Brain pericyte (primary cell): ENCODE measurements around the gene NEDD4.
"Not testable (repeated sequence)": the region's sequence is repeated elsewhere in the genome, so short reads cannot be mapped to it uniquely, and the experiment has no call there.

ENCODE experiments used
- DNase-seq: peaks from one replicate; pipeline ENCODE4 v3.0.0-alpha.2; 2012; ENCODE audit warnings: low read depth, low spot score

NEDD4 gene

GRCh38 chr15:55993111-55993803 is at the start of gene NEDD4:
Gene NEDD4 (minus strand): TSS chr15:55993612. CDS start chr15:55993555, 57 bp downstream.
- DNase-seq = peak; percentile 24

DNA sequence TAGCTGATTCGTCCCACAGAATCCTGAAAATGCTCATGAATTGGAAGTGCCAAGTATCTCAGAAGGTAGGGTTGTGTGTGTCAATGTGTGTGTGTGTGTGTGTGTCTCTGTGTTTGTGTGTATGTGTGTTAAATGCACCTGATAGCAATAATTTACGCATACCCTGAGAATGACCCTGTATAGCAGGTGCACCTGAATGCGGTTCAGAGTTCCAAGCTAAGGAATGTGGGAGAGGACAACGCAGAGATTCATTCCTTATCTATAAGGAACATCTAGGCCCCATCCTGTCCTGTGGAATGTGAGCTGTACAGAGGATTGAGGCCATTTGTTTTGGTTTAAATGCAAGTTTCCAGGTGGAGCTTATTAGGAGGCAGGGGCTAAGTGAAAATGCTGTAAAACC is 49.1 kb upstream of the NEDD4 start:
- DNase-seq = no peak

DNA sequence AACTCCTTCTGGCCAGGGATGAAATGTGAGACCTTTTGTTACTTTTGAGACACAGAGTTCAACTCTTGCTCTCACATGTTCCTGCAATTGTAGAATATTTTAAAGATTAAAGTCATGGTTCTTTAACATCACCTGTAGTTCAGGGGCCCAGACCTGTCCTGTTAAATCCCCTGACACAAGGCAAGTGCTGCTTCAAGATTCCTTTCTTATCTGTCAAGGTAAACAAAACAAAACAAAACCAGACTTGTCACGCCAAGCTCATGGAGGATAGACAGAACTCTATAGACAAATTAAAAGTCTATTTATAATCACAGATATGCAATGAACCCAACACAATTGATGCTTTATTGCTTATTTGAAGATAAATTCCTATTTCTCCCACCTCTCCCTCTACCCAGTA is 48.6 kb upstream of the NEDD4 start:
- DNase-seq = no peak

DNA sequence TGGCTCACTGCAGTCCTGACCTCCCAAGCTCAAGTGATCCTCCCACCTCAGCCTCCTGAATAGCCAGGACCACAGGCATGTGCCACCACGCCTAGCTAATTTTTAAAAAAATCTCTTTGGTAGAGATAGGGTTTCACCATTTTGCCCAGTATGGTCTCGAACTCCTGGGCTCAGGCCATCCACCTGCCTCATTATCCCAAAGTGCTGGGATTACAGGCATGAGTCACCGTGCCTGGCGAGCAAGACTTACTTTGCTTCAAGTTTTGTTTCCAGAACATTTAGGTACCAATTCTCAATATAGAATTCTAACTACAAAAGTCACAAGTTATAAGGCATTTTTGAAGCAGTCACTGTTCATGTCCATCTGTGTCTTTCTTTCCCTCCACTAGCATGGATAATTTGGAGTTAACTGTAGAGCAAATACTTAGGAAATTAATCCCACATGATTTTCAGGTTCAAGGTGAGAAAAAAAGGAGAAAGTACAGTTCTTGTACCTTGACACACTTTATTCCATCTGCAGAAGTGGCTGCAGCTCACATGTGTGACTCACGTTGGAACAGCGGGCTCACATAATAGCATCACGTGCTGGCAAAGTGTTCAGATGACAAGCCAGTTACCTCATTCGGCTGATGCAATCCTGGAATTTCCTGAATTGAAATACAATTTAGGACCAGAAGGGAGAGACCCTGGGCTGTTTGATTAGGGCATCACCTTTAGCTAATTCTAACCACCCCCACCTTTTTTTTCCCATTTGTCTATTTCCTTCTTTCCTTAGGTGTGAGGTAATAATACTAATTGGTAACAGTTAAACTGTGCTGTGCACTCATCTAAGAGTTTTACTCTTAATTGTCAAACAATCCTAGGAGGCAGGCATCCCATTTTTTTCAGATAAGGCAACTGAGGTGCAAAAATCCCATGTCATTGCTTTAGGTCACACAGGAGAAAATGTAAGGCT is 46.9 kb upstream of the NEDD4 start:
- DNase-seq = peak; percentile 30

DNA sequence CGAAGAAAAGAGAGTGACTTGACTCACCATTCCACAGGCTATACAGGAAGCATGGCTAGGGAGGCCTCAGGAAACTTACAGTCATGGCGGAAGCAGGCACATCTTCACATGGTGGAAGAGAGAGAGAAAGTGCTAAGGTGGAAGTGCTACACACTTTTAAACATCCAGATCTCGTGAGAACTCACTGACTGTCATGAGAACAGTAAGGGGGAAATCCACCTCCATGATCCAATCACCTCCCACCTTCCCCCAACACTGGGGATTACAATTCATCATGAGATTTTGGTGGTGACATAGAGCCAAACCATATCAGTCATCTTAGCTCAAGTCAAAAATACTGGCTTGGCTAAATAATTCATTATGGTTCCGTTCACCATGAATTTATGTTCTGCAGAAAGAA is 45.3 kb upstream of the NEDD4 start:
- DNase-seq = no peak

GRCh38 chr15:56038015-56038414 is 44.6 kb upstream of the NEDD4 start:
- no peak for DNase-seq

- no peak for DNase-seq
Observed at GRCh38 chr15:56036546-56037067, 43.2 kb upstream of the NEDD4 start.

DNA sequence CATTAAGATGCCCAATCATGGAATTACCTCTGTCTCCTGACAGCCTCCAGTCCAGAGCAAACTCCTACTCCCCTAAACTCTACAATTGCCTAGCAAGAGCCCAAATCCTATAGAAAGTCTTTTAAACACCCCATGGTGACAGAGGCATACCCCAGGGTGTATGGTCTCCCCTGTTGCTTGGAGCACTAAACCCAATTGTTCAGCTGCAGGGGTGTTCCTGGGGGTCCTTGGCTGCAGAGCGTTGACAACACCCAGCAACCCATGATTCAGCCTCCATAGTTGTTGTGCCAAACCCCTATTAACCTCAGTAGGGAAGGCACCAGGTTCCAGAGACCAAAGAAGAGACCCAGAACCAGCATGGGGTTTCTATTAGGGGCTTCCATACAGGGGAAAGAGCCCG is 41.8 kb upstream of the NEDD4 start:
- DNase-seq = no peak

DNA sequence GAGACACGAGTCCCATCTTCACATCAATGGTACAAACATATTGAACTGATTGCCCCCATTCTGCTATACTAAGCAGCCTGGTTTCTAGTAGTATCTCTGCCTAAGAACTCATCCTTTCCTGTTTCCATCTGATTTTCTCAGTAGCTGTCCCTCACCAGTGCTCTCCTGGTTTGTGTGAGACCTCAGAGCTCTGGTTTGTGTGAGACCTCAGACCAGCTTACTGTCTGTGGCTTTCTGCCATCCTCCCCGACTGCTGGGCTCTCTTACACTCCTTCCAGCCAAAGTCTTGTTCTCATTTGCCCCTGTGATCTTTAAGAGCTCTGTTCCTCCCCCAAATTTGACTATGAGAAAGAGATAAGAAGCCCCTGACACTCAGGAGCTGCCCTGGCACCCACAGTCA is 41.1 kb upstream of the NEDD4 start:
- DNase-seq = no peak

GRCh38 chr15:56032373-56032772 is 39.0 kb upstream of the NEDD4 start:
- no peak for DNase-seq

DNA sequence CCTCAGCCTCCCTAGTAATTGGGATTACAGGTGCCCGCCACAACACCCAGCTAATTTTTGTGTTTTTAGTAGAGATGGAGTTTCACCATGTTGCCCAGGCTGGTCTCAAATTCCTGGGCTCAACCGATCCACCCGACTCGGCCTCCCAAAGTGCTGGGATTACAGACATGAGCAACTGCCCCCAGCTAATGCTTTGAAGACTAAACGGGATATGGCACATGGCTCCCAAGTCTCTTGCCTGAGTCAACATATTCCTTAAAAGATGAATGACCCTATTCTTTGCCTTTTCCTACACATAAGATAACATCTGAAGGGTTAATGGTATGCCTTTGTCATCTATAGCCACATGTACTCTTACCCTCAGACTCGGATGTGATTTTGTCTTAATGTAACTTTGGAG is 38.4 kb upstream of the NEDD4 start:
- DNase-seq = no peak

DNA sequence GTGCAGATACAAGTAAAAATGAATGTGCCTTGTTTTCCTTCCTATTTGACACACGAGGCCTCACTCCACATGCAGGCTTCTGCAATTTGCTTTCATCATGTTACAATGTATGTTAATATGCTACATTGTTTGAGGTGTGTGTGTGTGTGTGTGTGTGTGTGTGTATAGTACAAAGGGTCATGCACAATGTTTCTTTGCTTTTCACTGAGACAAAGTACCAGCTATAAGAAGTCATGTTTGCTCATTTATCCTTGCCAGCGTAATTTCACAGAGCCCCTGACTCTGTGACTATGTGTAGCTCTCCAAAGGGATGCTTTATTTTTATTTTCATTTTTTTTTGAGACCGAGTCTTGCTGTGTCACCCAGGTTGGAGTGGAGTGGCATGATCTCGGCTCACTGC is 38.0 kb upstream of the NEDD4 start:
- no peak for DNase-seq

GRCh38 chr15:56028430-56028829 is 35.0 kb upstream of the NEDD4 start:
- no peak for DNase-seq

DNA sequence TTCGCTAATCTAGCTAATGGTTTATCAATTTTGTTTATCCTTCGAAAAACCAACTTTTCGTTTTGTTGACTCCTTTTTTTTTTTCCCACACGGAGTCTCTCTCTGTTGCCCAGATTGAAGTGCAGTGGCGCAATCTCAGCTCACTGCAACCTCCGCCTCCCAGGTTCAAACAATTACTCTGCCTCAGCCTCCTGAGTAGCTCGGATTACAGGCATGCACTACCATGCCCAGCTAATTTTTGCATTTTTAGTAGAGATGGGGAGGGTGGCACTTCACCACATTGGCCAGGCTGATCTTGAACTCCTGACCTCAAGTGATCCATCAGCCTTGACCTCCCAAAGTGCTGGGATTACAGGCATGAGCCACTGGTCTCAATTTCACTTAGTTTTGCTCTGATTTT is 29.7 kb upstream of the NEDD4 start:
- not testable (repeated sequence) for DNase-seq

- no peak for DNase-seq
Observed at GRCh38 chr15:56019819-56020486, 26.5 kb upstream of the NEDD4 start.

DNA sequence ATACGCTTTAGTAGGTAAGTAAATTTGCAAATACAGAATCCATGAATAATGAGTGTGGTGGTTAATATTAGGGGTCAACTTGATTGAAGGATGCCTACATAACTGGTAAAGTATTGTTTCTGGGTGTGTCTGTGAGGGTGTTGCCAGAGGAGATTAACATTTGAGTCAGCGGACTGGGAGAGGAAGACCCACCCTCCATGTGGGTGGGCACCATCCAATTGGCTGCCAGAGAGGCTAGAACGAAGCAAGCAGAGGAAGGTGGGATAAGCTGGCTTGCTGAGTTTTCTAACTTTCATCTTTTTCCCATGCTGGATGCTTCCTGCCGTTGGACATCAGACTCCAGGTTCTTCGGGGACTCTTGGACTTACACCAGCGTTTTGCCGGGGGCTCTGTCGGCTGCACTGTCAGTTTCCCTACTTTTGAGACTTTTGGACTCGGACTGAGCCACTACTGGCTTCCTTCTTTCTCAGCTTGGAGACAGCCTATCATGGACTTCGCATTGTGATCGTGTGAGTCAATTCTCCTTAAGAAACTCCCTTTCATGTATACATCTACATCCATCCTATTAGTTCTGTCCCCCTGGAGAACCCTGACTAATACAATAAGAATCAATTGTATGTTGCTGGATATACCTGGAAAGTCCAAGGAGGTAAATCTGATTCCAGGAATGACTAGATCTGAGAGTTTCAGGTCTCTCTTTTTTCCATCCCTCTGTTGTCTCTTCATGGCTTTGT is 25.8 kb upstream of the NEDD4 start:
- no peak for DNase-seq

DNA sequence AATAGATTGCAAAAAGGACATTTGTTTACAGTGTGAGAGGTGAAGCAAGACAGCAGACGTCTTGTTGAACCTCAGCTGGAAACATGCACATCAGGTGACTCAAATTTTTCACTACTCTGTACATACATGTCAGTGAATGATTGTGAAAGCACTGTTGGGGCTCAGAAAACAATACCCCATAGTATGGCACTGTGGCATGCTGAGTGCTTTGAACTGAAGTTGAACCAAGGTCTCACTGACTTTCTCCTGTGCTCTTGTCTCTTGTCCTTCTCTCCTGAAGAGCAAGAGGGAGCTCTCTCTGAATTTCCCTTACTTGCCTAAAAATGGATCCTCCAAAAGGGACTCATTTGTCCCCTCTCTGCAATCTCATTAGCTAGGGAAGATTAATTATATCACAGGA is 24.5 kb upstream of the NEDD4 start:
- no peak for DNase-seq

DNA sequence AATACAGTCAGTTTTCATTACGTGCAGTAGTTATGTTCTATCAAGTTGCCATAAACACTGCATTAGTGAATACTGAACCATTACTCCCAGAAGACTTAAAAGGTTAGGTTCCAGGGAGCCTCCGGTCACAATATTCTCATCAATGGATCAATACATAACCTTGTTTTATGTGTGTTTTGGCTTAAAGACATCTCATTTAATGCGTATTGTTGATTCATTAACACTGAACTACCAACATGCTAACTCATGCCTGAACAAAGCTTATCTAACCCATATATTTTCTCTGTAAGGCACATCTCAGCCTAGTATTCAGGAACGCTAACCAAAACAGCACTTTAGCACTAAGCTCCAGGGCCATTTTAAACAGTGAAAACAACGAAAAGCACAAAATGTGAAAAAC is 24.1 kb upstream of the NEDD4 start:
- DNase-seq = no peak

DNA sequence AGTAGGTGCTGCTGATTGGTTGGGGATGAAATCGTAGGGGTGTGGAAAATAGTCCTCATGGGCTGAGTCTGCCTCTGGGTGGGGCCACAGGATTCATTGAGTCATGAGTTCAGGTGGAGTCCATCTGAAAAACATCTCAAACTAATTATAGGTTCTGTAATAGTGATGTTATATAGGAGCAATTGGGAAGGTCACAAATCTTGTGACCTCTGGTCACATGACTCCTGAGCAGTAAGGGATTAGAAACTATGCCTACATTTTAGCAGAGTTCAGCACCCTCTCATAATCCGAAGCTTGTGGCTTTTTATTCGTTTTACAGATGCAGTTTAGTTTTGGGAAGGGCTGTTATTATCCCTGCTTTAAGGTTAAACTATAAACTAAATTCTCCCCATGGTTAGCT is 22.9 kb upstream of the NEDD4 start:
- no peak for DNase-seq

DNA sequence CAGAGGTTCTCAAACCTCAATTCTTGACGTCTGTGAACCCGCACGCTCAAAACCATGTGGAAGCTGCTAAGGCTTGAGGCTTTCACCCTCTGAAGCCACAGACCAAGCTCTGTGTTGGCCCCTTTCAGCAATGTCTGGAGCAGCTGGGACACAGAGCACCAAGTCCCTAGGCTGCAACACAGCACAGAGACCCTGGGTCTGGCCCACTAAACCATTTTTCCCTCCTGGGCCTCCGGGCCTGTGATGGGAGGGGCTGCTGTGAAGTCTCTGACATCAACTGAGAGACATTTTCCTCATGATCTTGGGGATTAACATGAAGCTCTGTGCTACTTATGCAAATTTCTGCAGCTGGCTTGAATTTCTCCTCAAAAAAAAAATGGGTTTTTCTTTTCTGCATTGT is 21.3 kb upstream of the NEDD4 start:
- DNase-seq = no peak

DNA sequence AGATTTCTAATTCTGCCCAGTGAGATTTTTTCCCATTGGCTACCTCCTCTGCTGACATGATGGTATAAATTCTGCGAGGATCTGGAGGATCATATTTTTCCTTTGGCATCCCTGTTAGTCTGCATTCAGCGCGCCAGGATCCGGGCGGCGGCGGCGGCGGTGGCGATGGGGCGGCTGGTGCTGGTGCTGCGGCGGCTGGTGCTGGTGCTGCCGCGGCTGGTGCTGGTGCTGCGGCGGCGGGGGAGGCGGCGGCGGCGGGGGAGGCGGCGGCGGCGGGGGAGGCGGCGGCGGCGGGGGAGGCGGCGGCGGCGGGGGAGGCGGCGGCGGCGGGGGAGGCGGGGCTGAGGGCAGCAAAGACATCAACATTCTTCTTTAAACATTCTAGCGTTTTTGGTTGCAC is 13.6 kb upstream of the NEDD4 start:
- DNase-seq = not testable (repeated sequence)
